IMR-90 (cell line): Measurements from ENCODE around the gene ZFAND2A. TPM values are rescaled to one million over a fixed set of nuclear protein-coding genes. Genes with fewer than 3 reads are reported as not detected.
A peak's percentile ranks its signal among the peaks of the same experiment; 100 is the strongest.

Source experiments
- ATAC-seq: fragments of 200-7000 bp; cut with Tn5 transposase; 2 replicates; pipeline ENCODE4 v1.9.1; 2020; ENCODE audit warnings: low read depth, mild to moderate bottlenecking, moderate library complexity
- BruUV-seq: library from RNA; stranded (reverse); fragments of 400-500 nt; replicated peaks from 2 replicates; lab custom pipeline; 2021; lab: Mats Ljungman, UMichigan
- CTCF ChIA-PET: fragments of 300-600 bp; formaldehyde crosslinking; extraction: SDS; loops from one replicate; lab custom pipeline; 2021; ENCODE audit warnings: antibody characterized with exemption; lab: Yijun Ruan, JAX
- POLR2A ChIA-PET: fragments of 300-600 bp; sonication (Branson Sonifier 250); formaldehyde crosslinking; loops from one replicate; lab custom pipeline; 2022; ENCODE audit warnings: antibody characterized with exemption; ENCODE audit not compliant: unreplicated experiment; lab: Charles Lee
- DNase-seq: peaks from one replicate; pipeline ENCODE4 v3.0.0; 2013
- H2AFZ ChIP-seq: replicated peaks from 2 replicates; pipeline ENCODE3; 2013; ENCODE audit warnings: low read length, mild to moderate bottlenecking; ENCODE audit not compliant: poor library complexity
- H2AK5ac ChIP-seq: 2 replicates; pipeline ENCODE4 v1.6.1; 2013; ENCODE audit warnings: low read depth, low read length, inconsistent platforms
- H2AK9ac ChIP-seq: replicated peaks from 2 replicates; pipeline ENCODE3; 2013; ENCODE audit warnings: mild to moderate bottlenecking, low read depth, low read length, moderate library complexity; ENCODE audit not compliant: poor library complexity
- H2BK120ac ChIP-seq: 2 replicates; pipeline ENCODE4 v1.6.1; 2013; ENCODE audit warnings: low read depth, low read length, inconsistent platforms
- H2BK15ac ChIP-seq: 3 replicates; pipeline ENCODE4 v1.6.1; 2013; ENCODE audit warnings: low read depth, low read length, inconsistent platforms
- H2BK20ac ChIP-seq: 2 replicates; pipeline ENCODE4 v1.6.1; 2013; ENCODE audit warnings: low read depth, mild to moderate bottlenecking, inconsistent platforms, low read length, moderate library complexity
- H2BK5ac ChIP-seq: 2 replicates; pipeline ENCODE4 v1.6.1; 2013; ENCODE audit warnings: mild to moderate bottlenecking, low read depth, low read length, inconsistent platforms; ENCODE audit not compliant: poor library complexity, severe bottlenecking
- H3K14ac ChIP-seq: replicated peaks from 2 replicates; pipeline ENCODE4 v1.6.1; 2013; ENCODE audit warnings: low read depth, low read length, inconsistent platforms
- H3K18ac ChIP-seq: 2 replicates; pipeline ENCODE4 v1.6.1; 2013; ENCODE audit warnings: low read depth, low read length, control low read depth
- H3K23ac ChIP-seq: 2 replicates; pipeline ENCODE4 v1.6.1; 2013; ENCODE audit warnings: low read depth, low read length, inconsistent platforms
- H3K27ac ChIP-seq: 2 replicates; pipeline ENCODE4 v1.5.1; 2013; ENCODE audit warnings: mild to moderate bottlenecking, control low read depth, low read length; ENCODE audit not compliant: insufficient read depth
- H3K27me3 ChIP-seq: 2 replicates; pipeline ENCODE4 v1.6.1; 2013; ENCODE audit warnings: low read length; ENCODE audit not compliant: control insufficient read depth, insufficient read depth
- H3K36me3 ChIP-seq: 2 replicates; pipeline ENCODE4 v1.6.1; 2013; ENCODE audit warnings: low read length, mixed read lengths; ENCODE audit not compliant: control insufficient read depth, insufficient read depth
- H3K4ac ChIP-seq: 2 replicates; pipeline ENCODE4 v1.6.1; 2013; ENCODE audit warnings: low read depth, low read length, inconsistent platforms
- H3K4me1 ChIP-seq: 2 replicates; pipeline ENCODE4 v1.6.1; 2013; ENCODE audit warnings: low read length, mixed read lengths; ENCODE audit not compliant: control insufficient read depth, insufficient read depth
- H3K4me2 ChIP-seq: 2 replicates; pipeline ENCODE4 v1.6.1; 2013; ENCODE audit warnings: low read depth, mild to moderate bottlenecking, control low read depth, low read length, moderate library complexity
- H3K4me3 ChIP-seq: 2 replicates; pipeline ENCODE4 v1.5.1; 2013; ENCODE audit warnings: low read depth, mild to moderate bottlenecking, control low read depth, low read length, moderate library complexity; ENCODE audit not compliant: insufficient read depth
- H3K56ac ChIP-seq: 2 replicates; pipeline ENCODE4 v1.6.1; 2013; ENCODE audit warnings: low read length, inconsistent platforms; ENCODE audit not compliant: insufficient read depth; ENCODE audit errors: extremely low read depth
- H3K79me1 ChIP-seq, 2 experiments: 2 replicates each; pipeline ENCODE4 v1.6.1; 2013; ENCODE audit warnings: low read length in 2 of 2, inconsistent platforms in 1 of 2, low read depth in 1 of 2
- H3K9ac ChIP-seq: 2 replicates; pipeline ENCODE4 v1.6.1; 2013; ENCODE audit warnings: low read depth, low read length, control low read depth
- H3K9me1 ChIP-seq: 2 replicates; pipeline ENCODE4 v1.6.1; 2013; ENCODE audit warnings: low read length, inconsistent platforms; ENCODE audit not compliant: insufficient read depth
- H3K9me3 ChIP-seq: 2 replicates; pipeline ENCODE4 v1.6.1; 2013; ENCODE audit warnings: low read length; ENCODE audit not compliant: control insufficient read depth, insufficient read depth
- H4K20me1 ChIP-seq: 2 replicates; pipeline ENCODE4 v1.6.1; 2013; ENCODE audit warnings: low read length, inconsistent platforms; ENCODE audit not compliant: insufficient read depth
- H4K5ac ChIP-seq: 2 replicates; pipeline ENCODE4 v1.6.1; 2013; ENCODE audit warnings: mild to moderate bottlenecking, low read depth, low read length, control low read depth
- H4K8ac ChIP-seq, 2 experiments: 2 replicates each; pipeline ENCODE4 v1.6.1; 2013; ENCODE audit warnings: low read depth in 2 of 2, low read length in 2 of 2, control low read depth in 1 of 2, inconsistent platforms in 1 of 2
- H4K91ac ChIP-seq: 2 replicates; pipeline ENCODE4 v1.6.1; 2013; ENCODE audit warnings: low read depth, low read length, inconsistent platforms; ENCODE audit not compliant: insufficient read depth
- BHLHE40 ChIP-seq: fragments of 150-350 bp; IDR thresholded peaks from 2 replicates; pipeline ENCODE4 v1.6.1; 2016; ENCODE audit warnings: mild to moderate bottlenecking, low read depth, low read length
- CEBPB ChIP-seq: IDR thresholded peaks from 2 replicates; pipeline ENCODE4 v1.6.1; 2012; ENCODE audit warnings: low read depth, low read length, improper control_type of control experiment
- CHD1 ChIP-seq: IDR thresholded peaks from 2 replicates; pipeline ENCODE4 v1.6.1; 2012; ENCODE audit warnings: low read depth, low read length, improper control_type of control experiment
- FOS ChIP-seq: fragments of 150-350 bp; IDR thresholded peaks from 2 replicates; pipeline ENCODE4 v1.6.1; 2016; ENCODE audit warnings: low read depth, low read length
- MAFK ChIP-seq: IDR thresholded peaks from 2 replicates; pipeline ENCODE4 v1.6.1; 2012; ENCODE audit warnings: low read depth, low read length, improper control_type of control experiment
- MAZ ChIP-seq: IDR thresholded peaks from 2 replicates; pipeline ENCODE4 v1.6.1; 2012; ENCODE audit warnings: low read depth, mild to moderate bottlenecking, low read length, improper control_type of control experiment, moderate library complexity, borderline replicate concordance
- MXI1 ChIP-seq: IDR thresholded peaks from 2 replicates; pipeline ENCODE4 v1.6.1; 2012; ENCODE audit warnings: low read depth, mild to moderate bottlenecking, low read length, moderate library complexity, borderline replicate concordance
- NFE2L2 ChIP-seq: fragments of 150-350 bp; IDR thresholded peaks from 2 replicates; pipeline ENCODE4 v1.6.1; 2016; ENCODE audit warnings: low read depth, mild to moderate bottlenecking, low read length
- POLR2A ChIP-seq: IDR thresholded peaks from 2 replicates; pipeline ENCODE4 v1.6.1; 2012; ENCODE audit warnings: mild to moderate bottlenecking, low read depth, low read length
- RAD21 ChIP-seq: IDR thresholded peaks from 2 replicates; pipeline ENCODE4 v1.6.1; 2012; ENCODE audit warnings: low read length, improper control_type of control experiment
- RFX5 ChIP-seq: IDR thresholded peaks from 2 replicates; pipeline ENCODE4 v1.8.0; 2012; ENCODE audit warnings: low read depth, mild to moderate bottlenecking, low read length, moderate library complexity
- SMC3 ChIP-seq: fragments of 150-350 bp; IDR thresholded peaks from 2 replicates; pipeline ENCODE4 v1.6.1; 2016; ENCODE audit warnings: low read depth, mild to moderate bottlenecking, antibody characterized with exemption, low read length, moderate library complexity
- WGBS, 2 experiments: methylation state at CpG; one replicate each; pipeline versions ENCODE4 v1.1.5 to v1.1.7; 2013; ENCODE audit warnings: missing lambda C conversion rate in 2 of 2; ENCODE audit not compliant: insufficient read length in 1 of 2; ENCODE audit errors: extremely low coverage in 2 of 2; 5-methylcytosine and 5-hydroxymethylcytosine counted together
- dilution Hi-C: fragments of 300-500 bp; cut with HindIII; formaldehyde crosslinking; loops from one replicate; pipeline ENCODE4 v1.14.3; 2018; ENCODE audit warnings: low sequenced_read_pairs; ENCODE audit not compliant: unreplicated experiment
- in situ Hi-C: fragments of 300-500 bp; cut with MboI; formaldehyde crosslinking; loops from 3 replicates; pipeline ENCODE4 v1.14.3; 2019; ENCODE audit warnings: low sequenced_read_pairs, inconsistent platforms, mixed read lengths
- intact Hi-C: fragments of 100-400 bp; cut with micrococcal nuclease; formaldehyde crosslinking; loops from 2 replicates; pipeline ENCODE4 v1.10.0; 2022
- polyA plus RNA-seq, 3 experiments: library from polyadenylated mRNA; depleted of rRNA; stranded (reverse); fragments of >200 nt; gene quantifications; 2 replicates each; pipeline ENCODE4 v1.2.3, GENCODE V29; 2012; ENCODE audit warnings: low replicate concordance in 1 of 3
- total RNA-seq: library from RNA; depleted of rRNA; stranded (reverse); fragments of >200 nt; gene quantifications from 2 replicates; pipeline ENCODE4 v1.2.3, GENCODE V29; 2012
- TF ChIP-seq, protein P1 (sequence below): fragments of 150-350 bp; IDR thresholded peaks from 2 replicates; pipeline ENCODE4 v1.6.1; 2017; ENCODE audit warnings: mild to moderate bottlenecking, antibody characterized with exemption, low read length, low read depth
- TF ChIP-seq, protein P2 (sequence below): fragments of 150-350 bp; IDR thresholded peaks from 2 replicates; pipeline ENCODE4 v1.6.1; 2016; ENCODE audit warnings: low read depth, mild to moderate bottlenecking, low read length, moderate library complexity, borderline replicate concordance

ZFAND2A gene
- total and polyA plus RNA-seq, 2 of the 4 experiments (the other 2 are of a cell fraction), result 11.8 to 28.7 TPM

DNA sequence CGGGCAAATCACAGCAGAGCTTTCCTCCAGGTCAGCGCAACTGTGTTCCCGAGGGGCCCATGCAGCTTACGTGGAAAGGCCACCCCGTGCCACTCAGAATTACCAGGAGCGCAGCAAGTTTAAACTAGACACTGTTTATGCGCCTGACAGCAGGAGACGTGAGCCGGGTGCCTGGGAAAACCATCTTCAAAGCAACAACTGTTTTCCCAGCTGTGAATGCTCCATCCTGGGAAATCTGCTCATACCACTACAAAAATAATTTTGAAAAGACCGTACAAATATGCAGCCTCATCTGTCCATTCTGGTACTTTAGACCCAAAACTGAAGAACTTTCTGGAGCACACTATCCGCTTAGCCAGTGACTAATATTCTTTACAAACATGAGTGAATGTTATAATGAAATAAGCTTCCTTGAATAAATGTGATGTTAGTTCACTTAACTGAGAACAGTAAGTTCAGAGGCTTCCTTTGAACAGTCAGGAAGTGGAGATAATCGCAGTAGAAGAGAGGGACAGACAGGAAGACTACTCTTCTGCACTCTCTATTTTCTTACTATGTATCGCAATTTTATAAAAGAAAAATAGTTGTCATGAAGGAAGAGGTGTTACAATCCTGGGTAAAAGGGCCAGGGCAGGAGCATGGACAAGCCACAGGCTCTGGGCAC lies 55.3 kb downstream of the ZFAND2A start (continued):
- no peak for TF ChIP-seq POLR2A

DNA sequence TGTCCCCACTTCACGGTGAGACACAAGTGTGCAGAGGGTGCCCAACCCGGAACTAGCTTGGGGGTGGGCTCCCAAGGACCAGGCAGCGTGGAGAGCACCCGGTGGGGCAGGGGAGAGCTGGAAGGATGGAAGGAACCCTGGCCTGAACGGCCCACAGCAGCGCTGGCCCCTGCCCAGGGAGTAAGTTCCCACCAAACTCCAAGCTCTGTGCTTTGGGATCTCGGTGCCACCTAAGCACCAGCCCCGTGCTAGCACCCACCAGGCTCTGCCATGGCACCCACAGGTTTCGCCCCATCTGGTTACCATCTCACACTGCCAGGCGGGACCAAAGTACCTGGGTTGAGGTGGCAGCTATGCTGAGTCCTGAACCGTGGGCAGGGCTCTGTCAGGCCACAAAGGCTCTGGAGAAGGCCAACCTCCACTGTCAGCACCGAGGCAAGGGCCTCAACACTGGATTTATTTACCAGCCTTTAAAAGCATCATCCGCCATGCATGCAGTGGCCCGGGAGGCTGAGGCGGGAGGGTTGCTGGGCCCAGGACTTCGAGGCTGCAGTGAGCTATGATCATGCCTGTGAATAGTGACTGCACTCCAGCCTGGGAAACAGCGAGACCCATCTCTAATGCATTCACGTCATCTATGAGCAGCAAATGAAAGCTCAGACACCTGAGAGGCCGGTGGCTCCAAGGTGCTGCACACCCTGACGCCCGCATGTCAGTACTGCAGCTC lies 56.0 kb downstream of the ZFAND2A start:
- CTCF ChIA-PET, result no interaction called here

More for the DNA sequence above, 56.0 kb downstream of the ZFAND2A start:
- no peak overlapping the region for H3K9ac ChIP-seq
- no peak overlapping the region for H2BK15ac ChIP-seq
- no peaks in the 10 kb centered on the region for H3K9me3 ChIP-seq
- no peak overlapping the region for H3K23ac ChIP-seq
- dilution Hi-C loops, result no loop called here
- H3K36me3 ChIP-seq, result no peaks in the 10 kb centered on the region
- H2BK120ac ChIP-seq, result no peak overlapping the region
- H3K27ac ChIP-seq, result no peak overlapping the region
- no peak overlapping the region for H3K14ac ChIP-seq
- no peak overlapping the region for H3K4me3 ChIP-seq
- H3K4ac ChIP-seq, result no peak overlapping the region
- 97% methylated on average over 13 of the region's 21 CpGs; no CpG with 5 or more reads in 1 of the 2 experiments for WGBS, 2 experiments
- H4K8ac ChIP-seq, result no peak overlapping the region
- H3K4me2 ChIP-seq, result no peak overlapping the region
- H2AK9ac ChIP-seq, result no peak overlapping the region
- no peaks in the 10 kb centered on the region for H3K27me3 ChIP-seq
- in situ Hi-C loops, result no loop called here
- peaks cover 8 to 23% of the 10 kb centered on the region in 2 experiments; a peak in 2 of 4 replicates for H3K79me1 ChIP-seq
- no peaks in the 10 kb centered on the region; the same call in 1 of the 2 replicates for H3K9me1 ChIP-seq
- no peak for DNase-seq
- BruUV-seq, result no TSS peak
- H4K20me1 ChIP-seq, result peaks cover 7% of the 10 kb centered on the region; the same call in 1 of the 2 replicates
- H4K5ac ChIP-seq, result no peak overlapping the region
- POLR2A ChIA-PET, result interaction anchor here (0.5 kb wide), 1 partner anchor 1242 kb away, joined by 3 read pairs; no protein-coding TSS in a partner anchor
- peak overlapping the region; percentile 8; the same call in 1 of the 2 replicates for H2AK5ac ChIP-seq
- H3K56ac ChIP-seq, result no peak overlapping the region
- no peak overlapping the region for H2BK20ac ChIP-seq
- no peak overlapping the region for H3K18ac ChIP-seq
- ATAC-seq, result no peak
- peaks cover 2% of the 10 kb centered on the region; the same call in 1 of the 2 replicates for H3K4me1 ChIP-seq
- H4K91ac ChIP-seq, result no peak overlapping the region
- TF ChIP-seq BHLHE40 (no peak), FOS (no peak), POLR2A (no peak), MXI1 (no peak), CEBPB (no peak), SMC3 (no peak), NFE2L2 (no peak), RAD21 (no peak), RFX5 (no peak), MAZ (no peak), CHD1 (no peak), MAFK (no peak)
- TF ChIP-seq, protein P1, sequence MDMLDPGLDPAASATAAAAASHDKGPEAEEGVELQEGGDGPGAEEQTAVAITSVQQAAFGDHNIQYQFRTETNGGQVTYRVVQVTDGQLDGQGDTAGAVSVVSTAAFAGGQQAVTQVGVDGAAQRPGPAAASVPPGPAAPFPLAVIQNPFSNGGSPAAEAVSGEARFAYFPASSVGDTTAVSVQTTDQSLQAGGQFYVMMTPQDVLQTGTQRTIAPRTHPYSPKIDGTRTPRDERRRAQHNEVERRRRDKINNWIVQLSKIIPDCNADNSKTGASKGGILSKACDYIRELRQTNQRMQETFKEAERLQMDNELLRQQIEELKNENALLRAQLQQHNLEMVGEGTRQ, result no peak
- TF ChIP-seq, protein P2, sequence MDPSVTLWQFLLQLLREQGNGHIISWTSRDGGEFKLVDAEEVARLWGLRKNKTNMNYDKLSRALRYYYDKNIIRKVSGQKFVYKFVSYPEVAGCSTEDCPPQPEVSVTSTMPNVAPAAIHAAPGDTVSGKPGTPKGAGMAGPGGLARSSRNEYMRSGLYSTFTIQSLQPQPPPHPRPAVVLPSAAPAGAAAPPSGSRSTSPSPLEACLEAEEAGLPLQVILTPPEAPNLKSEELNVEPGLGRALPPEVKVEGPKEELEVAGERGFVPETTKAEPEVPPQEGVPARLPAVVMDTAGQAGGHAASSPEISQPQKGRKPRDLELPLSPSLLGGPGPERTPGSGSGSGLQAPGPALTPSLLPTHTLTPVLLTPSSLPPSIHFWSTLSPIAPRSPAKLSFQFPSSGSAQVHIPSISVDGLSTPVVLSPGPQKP, result no peak
- no peak overlapping the region for H2AFZ ChIP-seq
- no peak overlapping the region for H2BK5ac ChIP-seq
- intact Hi-C loops, result no loop called here
